22Rv1 (cell line): ENCODE measurements around the gene CDRT15.
"Not testable (repeated sequence)": the region's sequence is repeated elsewhere in the genome, so short reads cannot be mapped to it uniquely, and the experiment has no call there.

ENCODE experiments used
- H3K27ac ChIP-seq: fragments of 450-650 bp; 2 replicates; pipeline ENCODE4 v1.5.1; 2017
- CTCF ChIP-seq: fragments of 450-650 bp; IDR thresholded peaks from 2 replicates; pipeline ENCODE4 v1.5.1; 2017; ENCODE audit warnings: mild to moderate bottlenecking
- ZFX ChIP-seq: fragments of 450-650 bp; IDR thresholded peaks from 2 replicates; pipeline ENCODE4 v1.6.1; 2017; ENCODE audit warnings: antibody characterized with exemption, borderline replicate concordance

The CDRT15 gene

DNA sequence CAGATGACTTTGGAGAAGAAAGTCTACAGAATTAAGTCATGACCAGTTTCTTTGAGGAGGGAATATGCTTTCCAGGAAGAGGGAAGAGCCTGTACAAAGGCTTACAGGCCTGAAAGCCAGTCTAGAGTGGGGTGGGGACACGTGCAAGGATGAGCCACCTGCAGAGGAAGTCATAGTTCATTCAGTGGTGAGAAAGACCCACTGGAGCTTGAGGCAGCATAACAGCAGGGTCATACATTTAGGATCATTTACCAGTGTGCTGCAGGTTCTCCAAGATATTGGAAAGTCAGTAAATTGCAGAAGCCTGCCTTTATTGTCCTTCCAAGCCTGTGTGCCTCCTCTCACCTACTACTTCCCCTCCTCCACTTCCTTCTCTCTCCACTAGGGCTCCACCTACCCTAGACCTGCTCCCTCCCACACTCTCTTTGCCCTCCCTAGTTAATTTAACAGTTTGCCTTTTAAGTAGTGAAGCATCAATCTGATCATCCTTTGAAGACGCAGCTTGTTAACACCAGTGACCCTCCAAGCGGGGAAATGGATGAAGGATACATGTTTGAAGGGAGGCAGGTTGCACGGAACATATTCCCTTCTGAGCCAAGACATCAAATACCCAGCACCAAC is 40.2 kb downstream of the CDRT15 start:
- H3K27ac ChIP-seq: no peak overlapping the region
- TF ChIP-seq CTCF (peak; percentile 29), ZFX (no peak)

GRCh38 chr17:14192636-14193344 is 43.9 kb downstream of the CDRT15 start:
- not testable (repeated sequence) for H3K27ac ChIP-seq

GRCh38 chr17:14192039-14192438 is 44.6 kb downstream of the CDRT15 start:
- H3K27ac ChIP-seq: not testable (repeated sequence)

- H3K27ac ChIP-seq: not testable (repeated sequence)
These were observed 45.2 kb downstream of the CDRT15 start for GRCh38 chr17:14191469-14191868.

DNA sequence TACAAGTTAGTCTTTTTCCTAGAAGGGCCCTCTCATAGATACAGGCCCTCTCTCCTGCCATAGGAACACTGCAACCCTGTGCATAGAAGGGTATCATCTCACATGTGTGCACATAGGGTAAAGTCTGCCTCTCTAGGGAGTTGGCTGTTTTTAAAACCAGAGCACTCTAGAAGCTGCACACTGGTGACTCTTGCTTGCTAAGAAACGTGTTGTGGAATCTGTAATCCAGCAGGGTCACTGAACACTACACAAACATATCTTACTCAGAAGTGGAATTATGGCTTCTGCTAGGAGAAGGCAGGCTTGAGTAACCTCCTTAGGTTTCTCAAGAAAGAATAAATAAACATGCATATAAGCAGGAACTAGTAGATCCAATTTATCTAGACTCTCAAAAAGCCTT is 45.9 kb downstream of the CDRT15 start:
- not testable (repeated sequence) for H3K27ac ChIP-seq

GRCh38 chr17:14186443-14186842 is 50.2 kb downstream of the CDRT15 start:
- H3K27ac ChIP-seq: not testable (repeated sequence)
